Activated CD4-positive, alpha-beta T cell treated with anti-CD3 and anti-CD28 coated beads, Interleukin-2, amount 10 ng/mL, durations not matched to agents 24 days and 14 days (primary cell): ENCODE measurements around the gene SMAD7. TPM values are rescaled to one million over a fixed set of nuclear protein-coding genes. Genes with fewer than 3 reads are reported as not detected.

ENCODE experiments used
- DNase-seq: peaks from one replicate; pipeline ENCODE4 v3.0.0; 2022
- H3K27ac Mint-ChIP-seq: one replicate; pipeline ENCODE4 v1.8.0; 2022; ENCODE audit warnings: mild to moderate bottlenecking, mixed read lengths
- H3K27me3 Mint-ChIP-seq: one replicate; pipeline ENCODE4 v1.8.0; 2022; ENCODE audit warnings: mixed read lengths
- H3K36me3 Mint-ChIP-seq: one replicate; pipeline ENCODE4 v1.8.0; 2022; ENCODE audit warnings: low read depth, mild to moderate bottlenecking, mixed read lengths
- H3K4me1 Mint-ChIP-seq: one replicate; pipeline ENCODE4 v1.8.0; 2021; ENCODE audit warnings: mixed read lengths
- H3K4me3 Mint-ChIP-seq: one replicate; pipeline ENCODE4 v1.8.0; 2022; ENCODE audit warnings: mild to moderate bottlenecking, moderate library complexity, mixed read lengths
- H3K9me3 Mint-ChIP-seq: one replicate; pipeline ENCODE4 v1.8.0; 2021; ENCODE audit warnings: mixed read lengths
- intact Hi-C: fragments of 100-400 bp; cut with micrococcal nuclease; formaldehyde crosslinking; loops from one replicate; pipeline ENCODE4 v1.15.1; 2023
- total RNA-seq: library from RNA; stranded (reverse); gene quantifications from 2 replicates; pipeline ENCODE4 v1.2.3, GENCODE V29; 2022

SMAD7 gene
- total RNA-seq, 1 donor from 2014 or later, result 21.8 TPM

GRCh38 chr18:48959921-48960920 is 9.5 kb upstream of the SMAD7 start:
- no peak for DNase-seq
- peaks cover 38% of the 10 kb centered on the region for H3K27me3 Mint-ChIP-seq
- no peaks in the 10 kb centered on the region for H3K9me3 Mint-ChIP-seq
- no peaks in the 10 kb centered on the region for H3K36me3 Mint-ChIP-seq
- no peak overlapping the region for H3K27ac Mint-ChIP-seq
- intact Hi-C loops, result no loop called here
- peaks cover 14% of the 10 kb centered on the region for H3K4me1 Mint-ChIP-seq
- no peak overlapping the region for H3K4me3 Mint-ChIP-seq

GRCh38 chr18:48959551-48959920 is 8.8 kb upstream of the SMAD7 start:
- no peaks in the 10 kb centered on the region for H3K9me3 Mint-ChIP-seq
- H3K27me3 Mint-ChIP-seq, result peaks cover 38% of the 10 kb centered on the region
- no peak overlapping the region for H3K4me3 Mint-ChIP-seq
- intact Hi-C loops, result no loop called here
- no peak for DNase-seq
- H3K4me1 Mint-ChIP-seq, result peaks cover 17% of the 10 kb centered on the region
- H3K27ac Mint-ChIP-seq, result no peak overlapping the region
- H3K36me3 Mint-ChIP-seq, result no peaks in the 10 kb centered on the region

- Mint-ChIP-seq H3K4me1 (peaks cover 17% of the 10 kb centered on the region), H3K27ac (no peak overlapping the region), H3K36me3 (no peaks in the 10 kb centered on the region), H3K9me3 (no peaks in the 10 kb centered on the region), H3K27me3 (peaks cover 32% of the 10 kb centered on the region), H3K4me3 (no peak overlapping the region)
- no peak for DNase-seq
- intact Hi-C loops, result no loop called here
Measured at GRCh38 chr18:48958951-48959350, 8.2 kb upstream of the SMAD7 start.

GRCh38 chr18:48957616-48958015 is 6.9 kb upstream of the SMAD7 start:
- intact Hi-C loops, result no loop called here
- no peak for DNase-seq
- Mint-ChIP-seq H3K4me3 (no peak overlapping the region), H3K9me3 (no peaks in the 10 kb centered on the region), H3K27ac (no peak overlapping the region), H3K27me3 (peaks cover 22% of the 10 kb centered on the region), H3K36me3 (no peaks in the 10 kb centered on the region), H3K4me1 (peaks cover 18% of the 10 kb centered on the region)

- intact Hi-C loops, result no loop called here
Measured at GRCh38 chr18:48957136-48957535, 6.4 kb upstream of the SMAD7 start.

GRCh38 chr18:48956356-48956755 is 5.6 kb upstream of the SMAD7 start:
- H3K27me3 Mint-ChIP-seq, result peaks cover 14% of the 10 kb centered on the region
- DNase-seq, result no peak
- H3K9me3 Mint-ChIP-seq, result no peaks in the 10 kb centered on the region
- no peaks in the 10 kb centered on the region for H3K36me3 Mint-ChIP-seq
- peaks cover 20% of the 10 kb centered on the region for H3K4me1 Mint-ChIP-seq
- no peak overlapping the region for H3K27ac Mint-ChIP-seq
- intact Hi-C loops, result no loop called here
- H3K4me3 Mint-ChIP-seq, result no peak overlapping the region

More at GRCh38 chr18:48957136-48957535, 6.4 kb upstream of the SMAD7 start:
- no peaks in the 10 kb centered on the region for H3K36me3 Mint-ChIP-seq
- H3K27me3 Mint-ChIP-seq, result peaks cover 18% of the 10 kb centered on the region
- no peak overlapping the region for H3K4me3 Mint-ChIP-seq
- H3K27ac Mint-ChIP-seq, result no peak overlapping the region
- peaks cover 19% of the 10 kb centered on the region for H3K4me1 Mint-ChIP-seq
- H3K9me3 Mint-ChIP-seq, result no peaks in the 10 kb centered on the region
- no peak for DNase-seq

GRCh38 chr18:48955830-48956261 is 5.1 kb upstream of the SMAD7 start:
- Mint-ChIP-seq H3K4me1 (peaks cover 22% of the 10 kb centered on the region), H3K27ac (peak overlapping the region; percentile 12)
- intact Hi-C loops, result no loop called here

GRCh38 chr18:48954886-48955819 is 4.4 kb upstream of the SMAD7 start:
- peaks cover 7% of the 10 kb centered on the region for H3K27me3 Mint-ChIP-seq
- H3K4me1 Mint-ChIP-seq, result peaks cover 24% of the 10 kb centered on the region
- H3K36me3 Mint-ChIP-seq, result peaks cover 3% of the 10 kb centered on the region
- intact Hi-C loops, result loop anchor here (5.0 kb wide), 2 partner anchors 222 to 278 kb away; no protein-coding TSS in a partner anchor
- no peak overlapping the region for H3K27ac Mint-ChIP-seq
- no peak overlapping the region for H3K4me3 Mint-ChIP-seq
- H3K9me3 Mint-ChIP-seq, result no peaks in the 10 kb centered on the region
- no peak for DNase-seq

More at GRCh38 chr18:48955830-48956261, 5.1 kb upstream of the SMAD7 start:
- H3K4me3 Mint-ChIP-seq, result no peak overlapping the region
- peaks cover 13% of the 10 kb centered on the region for H3K27me3 Mint-ChIP-seq
- no peak for DNase-seq
- H3K36me3 Mint-ChIP-seq, result peaks cover 1% of the 10 kb centered on the region
- H3K9me3 Mint-ChIP-seq, result no peaks in the 10 kb centered on the region

GRCh38 chr18:48953104-48953706 is 2.4 kb upstream of the SMAD7 start:
- intact Hi-C loops, result loop anchor here (2.0 to 5.0 kb wide), 3 partner anchors 22 to 276 kb away; no protein-coding TSS in a partner anchor
- Mint-ChIP-seq H3K27ac (peak overlapping the region; percentile 25), H3K4me3 (peak overlapping the region; percentile 94), H3K36me3 (peaks cover 13% of the 10 kb centered on the region), H3K4me1 (peaks cover 26% of the 10 kb centered on the region), H3K9me3 (no peaks in the 10 kb centered on the region), H3K27me3 (peaks cover 2% of the 10 kb centered on the region)
- no peak for DNase-seq

GRCh38 chr18:48952287-48953103 is 1.7 kb upstream of the SMAD7 start:
- Mint-ChIP-seq H3K9me3 (no peaks in the 10 kb centered on the region), H3K27ac (peak overlapping the region; percentile 90), H3K36me3 (peaks cover 20% of the 10 kb centered on the region), H3K4me3 (peak overlapping the region; percentile 94), H3K4me1 (peaks cover 32% of the 10 kb centered on the region), H3K27me3 (peaks cover 2% of the 10 kb centered on the region)
- peak; percentile 83 for DNase-seq
- intact Hi-C loops, result loop anchor here (1.0 to 5.0 kb wide), 4 partner anchors 22 to 275 kb away; no protein-coding TSS in a partner anchor

GRCh38 chr18:48951448-48952286 is 902 bp upstream of the SMAD7 start:
- Mint-ChIP-seq H3K4me1 (peaks cover 39% of the 10 kb centered on the region), H3K27ac (peak overlapping the region; percentile 90), H3K4me3 (peak overlapping the region; percentile 94), H3K36me3 (peaks cover 25% of the 10 kb centered on the region), H3K9me3 (no peaks in the 10 kb centered on the region), H3K27me3 (no peaks in the 10 kb centered on the region)
- peak; percentile 90 for DNase-seq
- intact Hi-C loops, result loop anchor here (1.0 to 5.0 kb wide), 5 partner anchors 23 to 274 kb away; no protein-coding TSS in a partner anchor
